GM18498 (cell line): ENCODE data around the gene ANGPTL8.

ENCODE experiments used
- ATAC-seq: cut with Tn5 transposase; IDR thresholded peaks from one replicate; pipeline ENCODE4 v1.9.1; 2021; ENCODE audit warnings: mild to moderate bottlenecking, moderate library complexity; ENCODE audit not compliant: unreplicated experiment

ANGPTL8 gene

GRCh38 chr19:11260996-11261395 is 21.6 kb downstream of the ANGPTL8 start:
- ATAC-seq: no peak

- ATAC-seq: no peak
These were observed 22.1 kb downstream of the ANGPTL8 start for GRCh38 chr19:11261431-11261970.

GRCh38 chr19:11261971-11262839 is 22.8 kb downstream of the ANGPTL8 start, which contains the start of gene DOCK6:
TSS of gene DOCK6 (minus strand) at chr19:11262524. CDS start at chr19:11262440, 84 bp downstream.
- no peak for ATAC-seq

GRCh38 chr19:11263726-11264125 is 24.3 kb downstream of the ANGPTL8 start:
- no peak for ATAC-seq

GRCh38 chr19:11264452-11265176 is 25.2 kb downstream of the ANGPTL8 start:
- no peak for ATAC-seq

GRCh38 chr19:11265177-11265784 is 25.9 kb downstream of the ANGPTL8 start:
- ATAC-seq: no peak

GRCh38 chr19:11265785-11266236 is 26.4 kb downstream of the ANGPTL8 start:
- no peak for ATAC-seq

- no peak for ATAC-seq
These were observed 28.1 kb downstream of the ANGPTL8 start for GRCh38 chr19:11267316-11268085.

GRCh38 chr19:11268783-11269267 is 29.4 kb downstream of the ANGPTL8 start:
- ATAC-seq: no peak

- no peak for ATAC-seq
These were observed 30.0 kb downstream of the ANGPTL8 start for GRCh38 chr19:11269408-11269807.

- ATAC-seq: no peak
These were observed 33.9 kb downstream of the ANGPTL8 start for GRCh38 chr19:11273296-11273695.

GRCh38 chr19:11273989-11274388 is 34.6 kb downstream of the ANGPTL8 start:
- ATAC-seq: no peak

- ATAC-seq: no peak
These were observed 35.2 kb downstream of the ANGPTL8 start for GRCh38 chr19:11274533-11275086.

GRCh38 chr19:11278670-11279069 is 39.3 kb downstream of the ANGPTL8 start:
- ATAC-seq: no peak

GRCh38 chr19:11279505-11280236 is 40.3 kb downstream of the ANGPTL8 start:
- ATAC-seq: no peak

GRCh38 chr19:11281356-11282049 is 42.1 kb downstream of the ANGPTL8 start:
- no peak for ATAC-seq

GRCh38 chr19:11284515-11284914 is 45.1 kb downstream of the ANGPTL8 start:
- ATAC-seq: no peak

GRCh38 chr19:11286312-11286974 is 47.0 kb downstream of the ANGPTL8 start:
- ATAC-seq: no peak
